ENCODE results near the gene PLCG1.

DNA sequence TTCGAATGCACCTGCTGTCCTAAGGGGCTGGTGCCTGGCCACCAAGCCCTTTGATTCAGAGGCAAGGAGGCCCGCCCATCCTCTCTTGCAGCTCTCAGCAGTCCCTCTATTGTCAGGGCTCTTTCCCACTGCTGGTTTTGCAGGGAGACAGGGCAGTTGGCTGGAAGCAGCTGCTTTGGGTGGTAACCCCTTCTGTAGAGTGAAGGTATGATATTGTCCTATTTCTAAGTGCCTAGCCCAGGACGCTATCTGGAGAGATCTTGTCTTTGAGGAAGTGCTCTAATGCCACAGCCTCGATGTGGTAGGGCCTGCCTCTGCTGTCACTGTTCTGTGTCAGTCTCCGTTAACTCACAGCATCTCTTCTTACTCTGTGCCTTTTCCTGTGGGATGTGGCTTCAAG lies 5.6 kb downstream of the PLCG1 start:
- TF ChIP-seq, protein P1, sequence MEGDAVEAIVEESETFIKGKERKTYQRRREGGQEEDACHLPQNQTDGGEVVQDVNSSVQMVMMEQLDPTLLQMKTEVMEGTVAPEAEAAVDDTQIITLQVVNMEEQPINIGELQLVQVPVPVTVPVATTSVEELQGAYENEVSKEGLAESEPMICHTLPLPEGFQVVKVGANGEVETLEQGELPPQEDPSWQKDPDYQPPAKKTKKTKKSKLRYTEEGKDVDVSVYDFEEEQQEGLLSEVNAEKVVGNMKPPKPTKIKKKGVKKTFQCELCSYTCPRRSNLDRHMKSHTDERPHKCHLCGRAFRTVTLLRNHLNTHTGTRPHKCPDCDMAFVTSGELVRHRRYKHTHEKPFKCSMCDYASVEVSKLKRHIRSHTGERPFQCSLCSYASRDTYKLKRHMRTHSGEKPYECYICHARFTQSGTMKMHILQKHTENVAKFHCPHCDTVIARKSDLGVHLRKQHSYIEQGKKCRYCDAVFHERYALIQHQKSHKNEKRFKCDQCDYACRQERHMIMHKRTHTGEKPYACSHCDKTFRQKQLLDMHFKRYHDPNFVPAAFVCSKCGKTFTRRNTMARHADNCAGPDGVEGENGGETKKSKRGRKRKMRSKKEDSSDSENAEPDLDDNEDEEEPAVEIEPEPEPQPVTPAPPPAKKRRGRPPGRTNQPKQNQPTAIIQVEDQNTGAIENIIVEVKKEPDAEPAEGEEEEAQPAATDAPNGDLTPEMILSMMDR (IDR thresholded peaks at IDR 0.05): no peak
- no peak for TF ChIP-seq ZFX (IDR thresholded peaks at IDR 0.05; ENCODE audit: borderline replicate concordance)

Data from 22Rv1 (cell line).